ENCODE measurements around the gene EFNA4.

The EFNA4 gene

DNA sequence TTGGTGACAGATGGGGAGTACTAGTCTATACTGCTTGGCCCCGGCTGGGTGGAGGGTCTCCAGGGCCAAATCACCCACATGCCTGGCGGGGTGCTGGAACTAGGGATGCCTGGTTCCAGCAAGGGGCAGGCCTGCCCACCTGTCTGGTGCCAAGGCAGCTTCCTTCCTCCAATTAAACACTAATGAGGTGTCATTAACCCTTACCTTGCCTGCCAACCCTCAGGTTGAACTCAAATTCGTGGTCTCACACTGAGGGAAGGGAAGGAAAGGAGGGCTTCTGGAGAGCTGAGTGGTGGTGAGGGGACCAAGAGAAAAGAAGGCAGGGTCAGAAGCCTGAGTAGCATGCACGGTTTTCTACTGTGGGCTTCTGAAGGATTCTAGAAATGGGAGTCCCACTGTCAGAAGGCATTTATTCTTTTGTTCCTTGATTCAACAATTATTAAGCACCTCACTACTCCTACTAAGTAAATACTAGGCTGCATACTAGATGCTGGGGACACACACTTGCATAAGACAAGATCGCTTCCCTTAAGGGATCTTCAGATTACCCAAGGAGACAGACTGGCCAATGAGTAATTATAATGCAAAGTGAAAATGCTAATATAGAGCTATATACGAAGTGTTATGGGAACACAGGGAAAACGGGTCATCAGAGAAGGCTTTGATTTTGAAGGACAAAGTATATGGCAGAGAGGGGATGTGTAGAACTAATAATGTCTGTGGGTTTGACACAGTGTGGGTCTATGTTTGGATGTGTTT, 9.2 kb downstream of the EFNA4 start:
- DNase-seq (ENCODE audit: extremely low read depth in 1 of 2, low read depth in 1 of 2), result no peak

DNA sequence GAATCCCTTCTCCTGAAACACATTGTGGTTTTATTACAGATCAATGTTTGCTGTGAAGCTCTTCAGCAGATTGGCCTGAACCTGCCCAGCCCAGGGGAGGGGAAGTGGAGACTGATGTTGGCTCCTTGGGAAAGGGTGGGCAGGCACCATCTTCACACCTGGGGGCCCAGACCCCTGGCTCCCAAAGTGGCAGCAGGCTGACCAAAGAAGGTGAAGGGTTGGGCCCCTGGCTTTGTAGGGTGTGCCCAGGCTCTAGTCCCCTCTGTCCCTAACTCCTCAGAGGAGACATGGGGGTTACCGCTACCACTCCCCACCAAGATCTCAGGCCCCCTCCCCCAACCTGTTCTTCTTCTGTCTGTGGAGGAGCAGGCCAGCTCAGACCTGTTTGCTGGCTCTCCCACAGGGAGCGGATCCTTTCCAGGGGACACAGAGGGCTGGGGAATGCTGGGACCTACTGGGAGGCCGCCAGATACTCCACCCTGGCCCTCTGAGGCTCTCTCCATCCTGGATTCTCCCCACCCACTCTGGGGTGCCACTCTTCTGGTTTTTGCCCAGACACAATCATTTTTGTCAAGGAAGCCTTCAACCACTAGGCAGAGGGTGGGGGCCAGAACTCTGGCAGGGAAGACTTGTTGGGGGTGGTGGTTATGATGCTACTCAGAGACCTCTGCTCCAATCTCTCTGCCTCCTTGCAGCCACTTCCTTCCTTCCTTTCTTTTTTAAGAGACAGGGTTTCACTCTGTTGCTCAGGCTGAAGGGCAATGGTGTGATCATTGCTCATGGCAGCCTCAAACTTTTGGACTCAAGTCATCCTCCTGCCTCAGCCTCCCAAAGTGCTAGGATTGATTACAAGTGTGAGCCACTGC, 10.1 kb downstream of the EFNA4 start:
- no peak for DNase-seq (ENCODE audit: extremely low read depth in 1 of 2, low read depth in 1 of 2)

DNA sequence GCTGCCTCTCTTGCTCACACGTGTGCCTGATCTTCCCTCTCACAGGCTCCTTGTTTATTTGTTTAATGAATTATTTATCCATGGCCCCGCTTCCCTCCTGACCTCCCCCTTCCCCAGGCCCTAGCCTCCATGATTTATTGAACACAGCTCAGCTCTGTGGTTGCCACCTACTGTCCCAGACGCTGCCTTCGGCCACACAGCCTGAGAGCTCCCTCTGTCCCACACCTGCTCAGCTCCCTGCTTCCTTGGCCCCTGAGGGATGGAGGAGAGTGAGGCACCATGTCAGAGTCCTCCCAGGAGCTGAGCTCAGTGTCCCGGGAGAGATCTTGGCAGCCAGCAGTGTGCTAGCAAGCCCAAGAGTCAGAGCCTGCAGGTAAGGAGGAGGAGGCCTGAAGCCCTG, 12.0 kb downstream of the EFNA4 start:
- no peak for DNase-seq (ENCODE audit: extremely low read depth in 1 of 2, low read depth in 1 of 2)

GRCh38 chr1:155076371-155076770, 12.8 kb downstream of the EFNA4 start:
- DNase-seq (ENCODE audit: extremely low read depth in 1 of 2, low read depth in 1 of 2), result no peak

DNA sequence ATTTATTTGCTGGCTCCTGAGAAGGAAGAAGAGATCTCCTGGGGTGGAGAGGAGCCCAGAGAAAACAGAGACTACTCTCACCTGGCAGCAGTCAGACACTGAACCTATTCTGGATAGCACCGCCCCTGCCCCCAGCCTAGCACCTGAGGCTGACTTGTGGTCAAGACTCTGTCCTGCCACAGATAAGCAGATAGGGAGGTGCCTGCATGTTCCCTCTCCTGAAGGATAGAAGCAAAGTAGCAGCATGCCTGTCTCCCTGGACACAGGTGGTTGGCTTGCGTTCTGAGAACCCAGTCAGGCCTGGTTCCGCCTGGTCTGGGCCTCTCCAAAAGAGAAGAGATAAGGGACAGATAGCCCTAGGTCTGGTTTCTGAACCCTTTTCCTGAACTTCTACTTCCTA, 13.8 kb downstream of the EFNA4 start:
- no peak for DNase-seq (ENCODE audit: extremely low read depth in 1 of 2, low read depth in 1 of 2)

GRCh38 chr1:155077758-155078445, 14.4 kb downstream of the EFNA4 start:
- DNase-seq (ENCODE audit: extremely low read depth in 1 of 2, low read depth in 1 of 2), result no peak

GRCh38 chr1:155078469-155079209, 15.1 kb downstream of the EFNA4 start, which contains the start of gene EFNA3:
Gene EFNA3, plus strand, starts transcription at chr1:155078837. Its CDS starts 105 bp downstream, at chr1:155078942.
- DNase-seq (ENCODE audit: extremely low read depth in 1 of 2, low read depth in 1 of 2), result peak in 1 of 2 donors; percentile 50

DNA sequence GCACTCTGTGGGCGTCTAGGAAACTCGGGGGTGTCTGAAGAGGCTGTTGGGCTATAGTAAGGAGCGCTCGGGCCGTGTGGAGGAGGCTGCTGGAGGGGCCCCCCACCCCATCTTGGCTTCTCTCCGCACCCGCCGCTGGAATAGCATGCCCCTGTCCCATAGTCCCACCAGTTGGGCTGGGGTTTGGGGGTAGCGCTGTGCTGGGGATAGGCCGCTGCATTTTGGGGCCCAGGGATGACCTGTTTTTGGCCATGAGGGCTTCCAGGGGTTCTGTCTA, 15.6 kb downstream of the EFNA4 start:
- DNase-seq (ENCODE audit: extremely low read depth in 1 of 2, low read depth in 1 of 2), result no peak

GRCh38 chr1:155079487-155080311, 16.2 kb downstream of the EFNA4 start:
- DNase-seq (ENCODE audit: extremely low read depth in 1 of 2, low read depth in 1 of 2), result no peak

DNA sequence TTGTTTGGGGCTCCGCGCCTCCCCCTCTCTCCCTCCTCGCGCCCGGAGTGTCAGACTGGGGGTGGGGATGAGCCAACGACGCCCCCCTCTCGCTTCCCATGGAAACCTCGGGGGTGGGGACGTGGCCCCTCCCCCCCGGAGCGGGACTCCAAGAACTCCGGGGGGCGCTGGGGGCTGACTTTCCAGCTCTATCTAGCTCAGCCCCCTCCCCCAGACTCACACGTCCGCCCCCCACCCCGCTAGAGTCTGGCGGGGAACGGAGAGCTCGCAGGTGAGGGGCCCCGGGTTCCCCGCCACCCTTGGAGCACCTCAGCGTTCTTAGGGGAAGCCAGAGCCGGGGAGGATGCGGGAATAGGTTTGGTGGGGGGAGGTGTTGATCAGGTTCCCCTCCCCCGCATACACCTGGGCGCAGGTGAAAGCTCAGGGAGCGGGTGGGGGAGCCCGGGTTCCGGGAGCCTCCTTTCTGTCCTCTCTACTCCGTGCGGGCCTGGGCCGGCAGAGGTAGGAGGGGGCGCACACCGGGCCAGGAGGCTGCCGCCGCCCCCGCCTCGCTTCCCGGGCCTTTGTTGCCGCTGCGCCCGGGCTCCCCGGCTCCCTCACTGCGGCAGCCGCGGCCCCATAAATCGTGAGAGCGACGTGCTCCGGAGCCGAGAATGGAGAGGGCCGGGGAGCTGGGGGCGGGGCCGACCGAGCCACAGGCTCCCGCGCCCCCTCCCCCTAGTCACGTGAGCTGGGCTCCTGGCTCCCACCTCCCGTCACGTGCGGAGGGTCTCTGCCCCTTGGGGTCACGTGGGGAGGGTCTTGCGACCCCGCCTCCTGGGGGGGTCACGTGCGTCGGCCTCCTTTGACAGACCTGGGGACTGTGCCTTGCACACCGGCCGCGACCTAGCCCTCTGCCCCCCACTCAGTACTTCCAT, 17.0 kb downstream of the EFNA4 start:
- no peak for DNase-seq (ENCODE audit: extremely low read depth in 1 of 2, low read depth in 1 of 2)

- DNase-seq (ENCODE audit: extremely low read depth in 1 of 2, low read depth in 1 of 2), result no peak
Measured at GRCh38 chr1:155081472-155082300, 18.1 kb downstream of the EFNA4 start.

DNA sequence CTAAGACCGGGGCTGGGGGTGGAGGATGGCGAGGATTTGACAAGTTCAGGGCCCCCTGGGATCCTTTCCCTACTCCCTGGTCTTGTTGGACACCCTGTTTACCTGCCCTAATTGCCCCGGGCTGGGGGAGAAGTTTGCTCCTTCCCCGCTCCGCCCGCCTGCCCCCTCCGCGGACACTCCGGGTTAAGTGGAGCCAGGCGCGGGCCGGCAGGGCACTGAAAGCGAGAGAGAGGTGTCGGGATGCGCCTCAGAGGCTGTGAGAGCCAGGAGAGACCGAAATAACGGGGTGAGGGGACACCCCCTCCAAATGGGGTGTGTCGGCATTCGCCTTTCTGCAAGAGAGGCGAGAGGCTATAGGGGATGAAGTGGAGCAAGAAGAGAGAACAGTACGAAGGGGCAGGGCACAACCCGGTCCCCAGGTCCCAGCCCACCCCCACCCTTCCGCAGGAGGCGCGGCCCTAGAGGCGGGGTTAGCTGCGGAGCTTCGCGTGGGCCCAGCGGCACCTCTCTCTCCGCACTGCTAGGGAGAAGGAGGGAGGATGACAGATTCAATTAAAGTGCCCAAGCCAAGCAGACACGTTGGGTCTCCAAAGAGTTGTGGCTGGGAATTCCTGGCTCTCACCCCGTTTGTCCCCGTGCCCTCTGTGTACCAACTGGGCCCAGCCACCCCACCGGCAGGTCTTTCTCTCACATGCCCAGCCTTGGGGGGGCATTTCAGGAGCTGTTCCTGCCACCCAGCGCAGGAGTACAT, 18.9 kb downstream of the EFNA4 start:
- DNase-seq (ENCODE audit: extremely low read depth in 1 of 2, low read depth in 1 of 2), result no peak

DNA sequence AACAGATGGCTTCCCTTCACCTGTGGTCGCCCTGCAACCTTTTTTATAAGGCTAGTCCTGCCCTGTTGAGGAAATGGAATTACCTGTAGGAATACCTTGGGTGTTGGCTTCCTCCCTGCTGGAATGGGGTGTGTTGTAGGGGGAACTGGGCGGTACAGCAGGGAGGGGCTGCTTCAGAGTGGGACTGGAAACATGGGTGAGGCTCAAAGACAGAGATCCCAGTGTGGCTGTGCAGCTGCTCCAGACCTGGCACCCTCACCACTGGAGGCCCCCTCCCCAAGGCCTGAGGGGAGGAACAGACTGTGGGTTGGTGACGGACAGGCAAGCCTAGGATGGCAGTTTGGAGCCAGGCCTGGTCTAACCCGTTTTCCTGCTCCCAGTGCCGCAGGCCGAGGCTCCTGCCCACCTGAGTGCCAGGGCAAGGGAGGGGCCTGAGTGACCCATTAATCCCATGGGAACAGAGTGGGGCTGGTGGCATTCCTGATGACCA, 19.6 kb downstream of the EFNA4 start:
- no peak for DNase-seq (ENCODE audit: extremely low read depth in 1 of 2, low read depth in 1 of 2)

DNA sequence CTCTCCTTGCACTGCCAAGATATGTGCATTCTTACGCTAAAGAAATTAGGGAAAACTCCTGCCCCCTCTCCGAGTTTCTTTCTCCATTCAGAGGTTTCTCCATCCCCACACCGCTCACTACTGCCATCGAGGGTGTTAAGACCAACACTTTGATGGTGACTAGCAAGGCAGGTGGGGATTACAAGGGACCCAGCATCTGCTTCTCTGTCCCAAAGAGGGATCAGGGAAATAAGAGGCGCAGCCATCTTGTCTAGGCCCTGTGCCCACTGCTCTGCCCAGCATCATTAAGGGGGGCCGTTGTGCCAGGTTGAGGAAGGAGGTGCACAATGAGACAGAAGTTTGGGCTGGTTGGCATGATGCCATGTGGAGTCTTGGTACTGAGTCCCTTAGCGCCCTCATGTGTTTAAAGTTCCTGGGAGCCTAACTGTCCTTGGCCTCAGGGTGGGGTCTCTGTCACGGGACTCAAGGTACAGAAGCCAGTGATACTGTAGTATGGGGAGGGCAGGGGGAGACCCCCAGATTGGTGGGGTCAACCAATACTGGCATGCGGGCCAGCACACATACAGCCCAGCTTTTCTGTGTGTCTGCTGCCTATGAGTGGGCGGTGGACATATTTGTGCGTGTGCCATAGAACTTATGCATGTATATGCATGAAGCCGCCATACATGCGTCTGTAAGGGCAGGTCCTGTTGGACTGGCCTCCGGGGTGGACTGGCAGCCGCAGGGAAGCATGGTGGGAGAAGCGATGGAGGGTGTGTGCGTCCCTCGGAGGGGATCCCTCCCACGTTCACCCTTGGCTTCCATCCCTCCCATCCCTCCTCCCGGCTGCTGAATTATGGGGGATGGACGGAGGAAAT, 20.6 kb downstream of the EFNA4 start:
- no peak for DNase-seq (ENCODE audit: extremely low read depth in 1 of 2, low read depth in 1 of 2)

DNA sequence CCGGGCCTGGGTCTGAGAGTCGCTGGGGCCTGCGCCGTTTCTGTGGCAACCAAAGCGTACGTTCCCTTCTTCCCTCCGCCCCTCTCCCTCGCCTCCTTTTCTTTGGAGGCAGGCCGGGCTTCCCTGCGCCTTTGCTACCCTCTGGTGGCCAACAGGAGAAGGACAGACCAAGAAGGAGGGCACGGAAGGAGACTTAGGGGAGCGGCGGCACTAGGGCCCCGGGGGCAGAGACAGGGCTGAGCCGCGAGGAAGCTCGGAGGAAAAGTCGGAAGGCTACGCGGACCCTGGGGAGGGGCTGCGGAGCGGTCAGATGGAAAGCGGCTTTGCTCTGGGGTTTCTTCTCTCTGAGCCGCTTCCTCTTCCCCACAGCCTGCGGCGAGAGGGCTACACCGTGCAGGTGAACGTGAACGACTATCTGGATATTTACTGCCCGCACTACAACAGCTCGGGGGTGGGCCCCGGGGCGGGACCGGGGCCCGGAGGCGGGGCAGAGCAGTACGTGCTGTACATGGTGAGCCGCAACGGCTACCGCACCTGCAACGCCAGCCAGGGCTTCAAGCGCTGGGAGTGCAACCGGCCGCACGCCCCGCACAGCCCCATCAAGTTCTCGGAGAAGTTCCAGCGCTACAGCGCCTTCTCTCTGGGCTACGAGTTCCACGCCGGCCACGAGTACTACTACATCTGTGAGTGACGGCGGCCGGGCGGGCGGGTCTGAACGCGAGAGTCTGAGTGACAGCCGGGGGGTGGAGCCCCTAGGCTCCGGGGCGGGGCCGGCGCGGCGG, 21.4 kb downstream of the EFNA4 start:
- DNase-seq (ENCODE audit: extremely low read depth in 1 of 2, low read depth in 1 of 2), result peak; percentile 67 to 86

Measured in activated CD8-positive, alpha-beta memory T cell treated with anti-CD3 and anti-CD28 coated beads for 1 hour (primary cell).